Muscle layer of duodenum (tissue), 2 donors: ENCODE measurements around the gene VWA8.

Experiments used
- H3K27ac ChIP-seq: one replicate; pipeline ENCODE4 v1.7.0; 2013; ENCODE audit warnings: mild to moderate bottlenecking, low read length
- H3K27me3 ChIP-seq: one replicate; pipeline ENCODE4 v1.7.0; 2013; ENCODE audit warnings: low read depth, mild to moderate bottlenecking, control low read depth, low read length
- H3K36me3 ChIP-seq, 2 donors: one replicate each; pipeline ENCODE4 v1.7.0; 2013; ENCODE audit warnings: low read length in 2 of 2, control low read depth in 1 of 2, mild to moderate bottlenecking in 1 of 2; ENCODE audit not compliant: insufficient read depth in 2 of 2, control insufficient read depth in 1 of 2
- H3K4me1 ChIP-seq, 2 donors: one replicate each; pipeline ENCODE4 v1.7.0; 2013; ENCODE audit warnings: low read length in 2 of 2, mild to moderate bottlenecking in 2 of 2, control low read depth in 1 of 2, moderate library complexity in 1 of 2; ENCODE audit not compliant: insufficient read depth in 2 of 2, control insufficient read depth in 1 of 2
- H3K4me3 ChIP-seq, 2 donors: one replicate each; pipeline ENCODE4 v1.7.0; 2013; ENCODE audit warnings: low read length in 2 of 2, low read depth in 1 of 2, mild to moderate bottlenecking in 1 of 2
- H3K9me3 ChIP-seq, 2 donors: one replicate each; pipeline ENCODE4 v1.7.0; 2013; ENCODE audit warnings: low read length in 2 of 2, control low read depth in 1 of 2, mild to moderate bottlenecking in 1 of 2; ENCODE audit not compliant: control insufficient read depth in 1 of 2
- donor health status: healthy.

Gene VWA8

GRCh38 chr13:41611385-41611784 lies 349.5 kb downstream of the VWA8 start:
- no peak overlapping the region for H3K27ac ChIP-seq
- no peaks in the 10 kb centered on the region for H3K27me3 ChIP-seq
- peaks cover 23 to 31% of the 10 kb centered on the region in 2 donors for H3K36me3 ChIP-seq
- no peak overlapping the region for H3K4me3 ChIP-seq
- no peaks in the 10 kb centered on the region for H3K9me3 ChIP-seq
- peaks cover 0 to 11% of the 10 kb centered on the region in 2 donors for H3K4me1 ChIP-seq

GRCh38 chr13:41610404-41610803 lies 350.5 kb downstream of the VWA8 start:
- peaks cover 0 to 11% of the 10 kb centered on the region in 2 donors for H3K4me1 ChIP-seq

GRCh38 chr13:41609828-41610227 lies 351.1 kb downstream of the VWA8 start:
- H3K27ac ChIP-seq = no peak overlapping the region
- H3K4me1 ChIP-seq = peaks cover 0 to 11% of the 10 kb centered on the region in 2 donors
- H3K27me3 ChIP-seq = no peaks in the 10 kb centered on the region
- H3K4me3 ChIP-seq = no peak overlapping the region
- H3K36me3 ChIP-seq = peaks cover 23 to 31% of the 10 kb centered on the region in 2 donors
- H3K9me3 ChIP-seq = no peaks in the 10 kb centered on the region

More at GRCh38 chr13:41610404-41610803, 350.5 kb downstream of the VWA8 start:
- no peaks in the 10 kb centered on the region for H3K9me3 ChIP-seq
- H3K27ac ChIP-seq = no peak overlapping the region
- H3K27me3 ChIP-seq = no peaks in the 10 kb centered on the region
- peaks cover 23 to 31% of the 10 kb centered on the region in 2 donors for H3K36me3 ChIP-seq
- no peak overlapping the region for H3K4me3 ChIP-seq

- peaks cover 19 to 31% of the 10 kb centered on the region in 2 donors for H3K36me3 ChIP-seq
- peaks cover 0 to 6% of the 10 kb centered on the region in 2 donors for H3K4me1 ChIP-seq
- H3K27me3 ChIP-seq = no peaks in the 10 kb centered on the region
- no peak overlapping the region for H3K4me3 ChIP-seq
- H3K27ac ChIP-seq = no peak overlapping the region
- H3K9me3 ChIP-seq = no peaks in the 10 kb centered on the region
These were observed 352.1 kb downstream of the VWA8 start for GRCh38 chr13:41608839-41609177.

- H3K4me1 ChIP-seq = peaks cover 0 to under 1% of the 10 kb centered on the region in 2 donors
- H3K4me3 ChIP-seq = no peak overlapping the region
- peaks cover 19 to 31% of the 10 kb centered on the region in 2 donors for H3K36me3 ChIP-seq
- no peaks in the 10 kb centered on the region for H3K9me3 ChIP-seq
- H3K27me3 ChIP-seq = no peaks in the 10 kb centered on the region
- no peak overlapping the region for H3K27ac ChIP-seq
These were observed 352.6 kb downstream of the VWA8 start for GRCh38 chr13:41608111-41608838.

GRCh38 chr13:41606646-41607045 lies 354.3 kb downstream of the VWA8 start:
- Histone ChIP-seq H3K4me3 (no peak overlapping the region), H3K36me3 (peaks cover 19 to 32% of the 10 kb centered on the region in 2 donors), H3K27me3 (no peaks in the 10 kb centered on the region), H3K9me3 (no peaks in the 10 kb centered on the region), H3K27ac (no peak overlapping the region), H3K4me1 (no peaks in the 10 kb centered on the region)

GRCh38 chr13:41605319-41606285 lies 355.3 kb downstream of the VWA8 start:
- Histone ChIP-seq H3K4me1 (no peaks in the 10 kb centered on the region), H3K27me3 (no peaks in the 10 kb centered on the region), H3K27ac (no peak overlapping the region), H3K9me3 (no peaks in the 10 kb centered on the region), H3K36me3 (peaks cover 12 to 29% of the 10 kb centered on the region in 2 donors), H3K4me3 (no peak overlapping the region)

- H3K4me3 ChIP-seq = no peak overlapping the region
- H3K27me3 ChIP-seq = no peaks in the 10 kb centered on the region
- no peak overlapping the region for H3K27ac ChIP-seq
- no peaks in the 10 kb centered on the region for H3K4me1 ChIP-seq
- H3K9me3 ChIP-seq = no peaks in the 10 kb centered on the region
- H3K36me3 ChIP-seq = peaks cover 0 to 20% of the 10 kb centered on the region in 2 donors
These were observed 357.0 kb downstream of the VWA8 start for GRCh38 chr13:41603917-41604316.

GRCh38 chr13:41601718-41602445 lies 359.0 kb downstream of the VWA8 start:
- Histone ChIP-seq H3K27me3 (no peaks in the 10 kb centered on the region), H3K4me1 (no peaks in the 10 kb centered on the region), H3K4me3 (no peak overlapping the region), H3K27ac (no peak overlapping the region), H3K36me3 (peaks cover 0 to 7% of the 10 kb centered on the region in 2 donors), H3K9me3 (no peaks in the 10 kb centered on the region)

GRCh38 chr13:41599619-41600018 lies 361.3 kb downstream of the VWA8 start:
- Histone ChIP-seq H3K36me3 (peaks cover 0 to 7% of the 10 kb centered on the region in 2 donors), H3K27ac (no peak overlapping the region), H3K4me3 (no peak overlapping the region), H3K27me3 (no peaks in the 10 kb centered on the region), H3K9me3 (no peaks in the 10 kb centered on the region), H3K4me1 (no peaks in the 10 kb centered on the region)
